Astrocyte of the cerebellum (primary cell): Measurements from ENCODE around the gene ST6GALNAC2.

Source experiments
- DNase-seq: peaks from one replicate; pipeline ENCODE4 v3.0.0-alpha.2; 2011; ENCODE audit warnings: low read depth
- H3K4me3 ChIP-seq: 2 replicates; pipeline ENCODE4 v1.5.1; 2011; ENCODE audit warnings: mild to moderate bottlenecking, low read depth, low read length, moderate library complexity
- CTCF ChIP-seq: IDR thresholded peaks from 2 replicates; pipeline ENCODE4 v1.5.1; 2012; ENCODE audit warnings: low read length, low read depth, moderate library complexity, mild to moderate bottlenecking; ENCODE audit errors: missing control alignments
- in situ Hi-C: cut with HindIII; loops from 2 replicates; pipeline ENCODE4 v1.10.0; 2017; ENCODE audit warnings: low sequenced_read_pairs

ST6GALNAC2 gene

GRCh38 chr17:76546556-76547182, 39.0 kb downstream of the ST6GALNAC2 start:
- peak; percentile 87 for DNase-seq
- TF ChIP-seq CTCF, result no peak
- no peak overlapping the region for H3K4me3 ChIP-seq
- in situ Hi-C loops, result no loop called here

- in situ Hi-C loops, result no loop called here
- no peak for DNase-seq
- H3K4me3 ChIP-seq, result no peak overlapping the region
- no peak for TF ChIP-seq CTCF
These were observed 39.6 kb downstream of the ST6GALNAC2 start for GRCh38 chr17:76545918-76546555.

- in situ Hi-C loops, result no loop called here
- DNase-seq, result no peak
- no peak overlapping the region for H3K4me3 ChIP-seq
- TF ChIP-seq CTCF, result no peak
These were observed 40.9 kb downstream of the ST6GALNAC2 start for GRCh38 chr17:76544546-76545365.

GRCh38 chr17:76543826-76544545, 41.7 kb downstream of the ST6GALNAC2 start:
- no peak for TF ChIP-seq CTCF
- no peak for DNase-seq
- in situ Hi-C loops, result no loop called here
- H3K4me3 ChIP-seq, result no peak overlapping the region

GRCh38 chr17:76543482-76543825, 42.2 kb downstream of the ST6GALNAC2 start:
- DNase-seq, result no peak
- no peak for TF ChIP-seq CTCF
- in situ Hi-C loops, result no loop called here
- H3K4me3 ChIP-seq, result no peak overlapping the region

- no peak for DNase-seq
- H3K4me3 ChIP-seq, result no peak overlapping the region
- in situ Hi-C loops, result no loop called here
- TF ChIP-seq CTCF, result no peak
These were observed 42.7 kb downstream of the ST6GALNAC2 start for GRCh38 chr17:76542984-76543383.
